A549 (cell line): ENCODE measurements around the gene TBX1. TPM values are rescaled to one million over a fixed set of nuclear protein-coding genes. Genes with fewer than 3 reads are reported as not detected.

Experiments used
- ATAC-seq, 2 experiments: fragments of 200-7000 bp in 1 of 2; fragments of >200 bp in 1 of 2; cut with Nextera tagmentation in 1 of 2; cut with Tn5 transposase in 1 of 2; 3 replicates each; pipeline versions ENCODE4 v1.8.0 to v1.9.1; 2018 to 2020; ENCODE audit warnings: mild to moderate bottlenecking in 1 of 2, moderate library complexity in 1 of 2
- CTCF ChIA-PET: fragments of 300-600 bp; sonication (Branson Sonifier 250); formaldehyde crosslinking; extraction: SDS; loops from one replicate; lab custom pipeline; 2021; ENCODE audit warnings: antibody characterized with exemption, inconsistent platforms; lab: Yijun Ruan, JAX
- POLR2A ChIA-PET: fragments of 350-600 bp; formaldehyde crosslinking; extraction: SDS; loops from one replicate; lab custom pipeline; 2021; ENCODE audit warnings: antibody characterized with exemption, inconsistent platforms; lab: Yijun Ruan, JAX
- DNase-seq, 2 experiments: peaks; one replicate each; pipeline versions ENCODE4 v3.0.0 to v3.0.0-alpha.2; 2011 to 2016; ENCODE audit warnings: low read depth in 1 of 2, low spot score in 1 of 2
- FAIRE-seq: peaks from 2 replicates; lab custom pipeline; 2011; peaks lifted over from hg19 to GRCh38; lab: Jason Lieb, UNC
- H3K27ac ChIP-seq, 2 experiments: fragments of >200 bp; sonication (Bioruptor Twin); formaldehyde crosslinking; 3 replicates each; pipeline ENCODE4 v1.5.1; 2016 to 2017
- H3K4me1 ChIP-seq: fragments of >200 bp; sonication (Bioruptor Twin); formaldehyde crosslinking; 3 replicates; pipeline ENCODE4 v1.6.1; 2016
- H3K4me2 ChIP-seq: fragments of >200 bp; sonication (Bioruptor Twin); formaldehyde crosslinking; 3 replicates; pipeline ENCODE4 v1.6.1; 2016
- H3K4me3 ChIP-seq: fragments of >200 bp; sonication (Bioruptor Twin); formaldehyde crosslinking; 3 replicates; pipeline ENCODE4 v1.5.1; 2016
- H3K9me3 ChIP-seq: fragments of >200 bp; sonication (Bioruptor Twin); formaldehyde crosslinking; 3 replicates; pipeline ENCODE4 v1.6.1; 2016
- CBX2 ChIP-seq: fragments of 200-600 bp; sonication (generic); IDR thresholded peaks from 2 replicates; pipeline ENCODE4 v1.6.1; 2016; ENCODE audit warnings: low read depth, mild to moderate bottlenecking, borderline replicate concordance
- CBX8 ChIP-seq: fragments of 200-600 bp; sonication (generic); IDR thresholded peaks from 2 replicates; pipeline ENCODE4 v1.6.1; 2016
- CEBPB ChIP-seq, 2 experiments: fragments of >200 bp in 1 of 2; sonication (Bioruptor Twin) in 1 of 2; formaldehyde crosslinking in 1 of 2; IDR thresholded peaks; 2 replicates each; pipeline ENCODE4 v1.6.1; 2012 to 2016
- CHD4 ChIP-seq: fragments of 200-600 bp; sonication (generic); IDR thresholded peaks from 2 replicates; pipeline ENCODE4 v1.6.1; 2016; ENCODE audit warnings: antibody characterized with exemption, mild to moderate bottlenecking, borderline replicate concordance
- EP300 ChIP-seq, 2 experiments: fragments of >200 bp; sonication (Bioruptor Twin); formaldehyde crosslinking; IDR thresholded peaks; 2 replicates in 1 of 2; 3 replicates in 1 of 2; pipeline ENCODE4 v1.6.1; 2016 to 2017
- ESRRA ChIP-seq: fragments of 150-350 bp; IDR thresholded peaks from 2 replicates; pipeline ENCODE4 v1.6.1; 2014; ENCODE audit warnings: mild to moderate bottlenecking, low read length, borderline replicate concordance
- FOXS1 ChIP-seq: fragments of 250-450 bp; sonication (Bioruptor Pico); IDR thresholded peaks from 2 replicates; pipeline ENCODE4 v1.5.0; 2020; ENCODE audit warnings: mild to moderate bottlenecking, moderate library complexity
- GATA3 ChIP-seq: IDR thresholded peaks from 2 replicates; pipeline ENCODE4 v1.6.1; 2012; ENCODE audit warnings: borderline replicate concordance
- HEYL ChIP-seq: fragments of 250-450 bp; sonication (Bioruptor Pico); IDR thresholded peaks from 2 replicates; pipeline ENCODE4 v1.8.0; 2021; ENCODE audit warnings: mild to moderate bottlenecking, moderate library complexity
- HOXB13 ChIP-seq: fragments of 250-450 bp; sonication (Bioruptor Pico); IDR thresholded peaks from 2 replicates; pipeline ENCODE4 v1.5.0; 2020; ENCODE audit warnings: low read depth, mild to moderate bottlenecking, moderate library complexity
- NFE2L2 ChIP-seq: fragments of 150-350 bp; conservative IDR thresholded peaks from 2 replicates; pipeline ENCODE4 v1.6.1; 2014; ENCODE audit warnings: low read length
- NR3C1 ChIP-seq: fragments of >200 bp; sonication (Bioruptor Twin); formaldehyde crosslinking; IDR thresholded peaks from 3 replicates; pipeline ENCODE4 v1.6.1; 2017
- POLR2AphosphoS2 ChIP-seq: conservative IDR thresholded peaks from 2 replicates; pipeline ENCODE4 v1.6.1; 2012; ENCODE audit warnings: low read length, improper control_type of control experiment, inconsistent platforms
- RAD21 ChIP-seq, 2 experiments: fragments of >200 bp in 1 of 2; sonication (Bioruptor Twin) in 1 of 2; formaldehyde crosslinking in 1 of 2; IDR thresholded peaks in 1 of 2; conservative IDR thresholded peaks in 1 of 2; 2 replicates in 1 of 2; 3 replicates in 1 of 2; pipeline ENCODE4 v1.6.1; 2012 to 2018; ENCODE audit warnings: inconsistent platforms in 1 of 2
- RCOR1 ChIP-seq: fragments of 150-350 bp; IDR thresholded peaks from 2 replicates; pipeline ENCODE4 v1.6.1; 2014; ENCODE audit warnings: antibody characterized with exemption, low read length, low read depth
- ZFP36 ChIP-seq: fragments of 450-650 bp; IDR thresholded peaks from 2 replicates; pipeline ENCODE4 v1.6.1; 2014; ENCODE audit warnings: borderline replicate concordance; ENCODE audit not compliant: partially characterized antibody
- WGBS: methylation state at CpG from one replicate; pipeline ENCODE4 v1.1.6; 2017; ENCODE audit errors: missing lambda C conversion rate; 5-methylcytosine and 5-hydroxymethylcytosine counted together
- polyA plus RNA-seq, 4 experiments: library from polyadenylated mRNA; depleted of rRNA in 3 of 4; stranded (reverse); fragments of >200 nt; fragmentation: RNase III in 1 of 4; extraction: RNeasy Plus Mini Kit Qiagen cat#74134 plus additional on column Dnase treatment in 1 of 4; gene quantifications; 2 replicates in 3 of 4; 3 replicates in 1 of 4; pipeline ENCODE4 v1.2.3, GENCODE V29; 2011 to 2017
- TF ChIP-seq, protein P1 (sequence below): fragments of 200-600 bp; sonication (generic); IDR thresholded peaks from 2 replicates; pipeline ENCODE4 v1.6.1; 2016; ENCODE audit warnings: antibody characterized with exemption, mild to moderate bottlenecking, moderate library complexity
- TF ChIP-seq, protein P2 (sequence below): fragments of 250-450 bp; sonication (Bioruptor Pico); IDR thresholded peaks from 2 replicates; pipeline ENCODE4 v1.5.0; 2021; ENCODE audit warnings: mild to moderate bottlenecking, moderate library complexity, borderline replicate concordance
- TF ChIP-seq, protein P3 (sequence below): fragments of >200 bp; sonication (Bioruptor Twin); formaldehyde crosslinking; IDR thresholded peaks from 3 replicates; pipeline ENCODE4 v1.6.1; 2016
- TF ChIP-seq, protein P4 (sequence below): fragments of 150-350 bp; IDR thresholded peaks from 2 replicates; pipeline ENCODE4 v1.6.1; 2014; ENCODE audit warnings: low read depth, mild to moderate bottlenecking, low read length

TBX1 gene
- polyA plus RNA-seq, 2 of the 4 experiments (the other 2 are of a cell fraction): 0.30 to 2.8 TPM

DNA sequence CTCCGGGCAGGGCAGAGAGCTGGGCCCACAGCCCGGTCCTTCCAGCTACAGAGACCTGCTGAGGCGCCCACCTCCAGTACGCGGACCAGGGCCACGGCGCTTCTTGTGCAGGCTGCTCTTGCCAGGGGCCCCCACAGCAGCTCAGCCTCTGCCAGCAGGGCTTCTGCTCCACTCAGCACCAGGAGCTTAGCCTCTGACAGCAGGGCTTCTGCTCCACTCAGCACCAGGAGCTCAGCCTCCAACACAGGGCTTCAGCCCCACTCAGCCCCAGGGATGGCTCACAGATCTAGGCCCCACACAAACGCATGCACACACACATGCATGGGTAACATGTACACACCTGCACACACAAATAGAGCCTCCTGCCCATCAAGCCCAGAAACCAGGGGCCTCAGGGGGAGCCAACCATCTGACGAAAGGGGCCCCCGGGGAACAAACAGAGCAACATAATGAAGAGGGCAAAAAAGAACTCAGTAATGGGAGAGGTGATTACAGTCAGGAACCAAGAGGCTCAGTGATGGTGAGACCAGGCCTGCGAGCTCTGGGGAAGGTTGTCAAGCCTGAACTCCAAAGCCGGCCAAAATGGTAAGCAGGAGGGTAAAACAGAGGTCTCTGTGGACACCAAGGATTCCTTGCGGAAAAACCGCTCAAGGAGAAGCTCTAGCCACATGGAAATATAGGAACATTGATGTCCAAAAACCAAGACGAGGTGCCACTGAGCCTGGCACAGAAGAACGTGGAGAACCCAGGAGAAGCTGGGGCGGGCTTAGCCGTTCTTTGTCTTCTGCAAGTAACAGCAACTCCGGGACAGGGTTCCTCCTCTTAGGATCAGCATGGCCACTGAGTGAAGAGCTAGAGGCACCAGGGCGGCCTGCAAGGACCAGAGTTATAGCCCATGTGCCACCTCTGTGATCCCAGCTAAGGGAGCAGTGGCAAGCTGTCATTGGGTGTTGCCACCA is 47.6 kb downstream of the TBX1 start:
- H3K27ac ChIP-seq: no peak overlapping the region
- no peak overlapping the region for H3K4me3 ChIP-seq
- no peak for FAIRE-seq
- no peak for DNase-seq
- ChIA-PET POLR2A (no interaction called here), CTCF (interaction anchor here (0.8 to 3.5 kb wide), 4 partner anchors 12 to 107 kb away, joined by 3 to 11 read pairs (median 3); no protein-coding TSS in a partner anchor)
- TF ChIP-seq, protein P1, sequence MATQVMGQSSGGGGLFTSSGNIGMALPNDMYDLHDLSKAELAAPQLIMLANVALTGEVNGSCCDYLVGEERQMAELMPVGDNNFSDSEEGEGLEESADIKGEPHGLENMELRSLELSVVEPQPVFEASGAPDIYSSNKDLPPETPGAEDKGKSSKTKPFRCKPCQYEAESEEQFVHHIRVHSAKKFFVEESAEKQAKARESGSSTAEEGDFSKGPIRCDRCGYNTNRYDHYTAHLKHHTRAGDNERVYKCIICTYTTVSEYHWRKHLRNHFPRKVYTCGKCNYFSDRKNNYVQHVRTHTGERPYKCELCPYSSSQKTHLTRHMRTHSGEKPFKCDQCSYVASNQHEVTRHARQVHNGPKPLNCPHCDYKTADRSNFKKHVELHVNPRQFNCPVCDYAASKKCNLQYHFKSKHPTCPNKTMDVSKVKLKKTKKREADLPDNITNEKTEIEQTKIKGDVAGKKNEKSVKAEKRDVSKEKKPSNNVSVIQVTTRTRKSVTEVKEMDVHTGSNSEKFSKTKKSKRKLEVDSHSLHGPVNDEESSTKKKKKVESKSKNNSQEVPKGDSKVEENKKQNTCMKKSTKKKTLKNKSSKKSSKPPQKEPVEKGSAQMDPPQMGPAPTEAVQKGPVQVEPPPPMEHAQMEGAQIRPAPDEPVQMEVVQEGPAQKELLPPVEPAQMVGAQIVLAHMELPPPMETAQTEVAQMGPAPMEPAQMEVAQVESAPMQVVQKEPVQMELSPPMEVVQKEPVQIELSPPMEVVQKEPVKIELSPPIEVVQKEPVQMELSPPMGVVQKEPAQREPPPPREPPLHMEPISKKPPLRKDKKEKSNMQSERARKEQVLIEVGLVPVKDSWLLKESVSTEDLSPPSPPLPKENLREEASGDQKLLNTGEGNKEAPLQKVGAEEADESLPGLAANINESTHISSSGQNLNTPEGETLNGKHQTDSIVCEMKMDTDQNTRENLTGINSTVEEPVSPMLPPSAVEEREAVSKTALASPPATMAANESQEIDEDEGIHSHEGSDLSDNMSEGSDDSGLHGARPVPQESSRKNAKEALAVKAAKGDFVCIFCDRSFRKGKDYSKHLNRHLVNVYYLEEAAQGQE: no peak
- TF ChIP-seq CBX8 (no peak), HOXB13 (CRISPR knock-in tag) (no peak), CHD4 (no peak), CBX2 (no peak), ZFP36 (no peak), ESRRA (no peak), RAD21 (conservative IDR thresholded peaks at IDR 0.05 in 1 of 2, IDR thresholded peaks at IDR 0.05 in 1 of 2) (no peak), FOXS1 (CRISPR knock-in tag) (no peak), EP300 (IDR thresholded peaks at IDR 0.05) (no peak), CEBPB (IDR thresholded peaks at IDR 0.05) (no peak), POLR2AphosphoS2 (no peak), HEYL (CRISPR knock-in tag) (no peak), NR3C1 (no peak), NFE2L2 (no peak), GATA3 (no peak), RCOR1 (no peak)
- TF ChIP-seq, protein P2, sequence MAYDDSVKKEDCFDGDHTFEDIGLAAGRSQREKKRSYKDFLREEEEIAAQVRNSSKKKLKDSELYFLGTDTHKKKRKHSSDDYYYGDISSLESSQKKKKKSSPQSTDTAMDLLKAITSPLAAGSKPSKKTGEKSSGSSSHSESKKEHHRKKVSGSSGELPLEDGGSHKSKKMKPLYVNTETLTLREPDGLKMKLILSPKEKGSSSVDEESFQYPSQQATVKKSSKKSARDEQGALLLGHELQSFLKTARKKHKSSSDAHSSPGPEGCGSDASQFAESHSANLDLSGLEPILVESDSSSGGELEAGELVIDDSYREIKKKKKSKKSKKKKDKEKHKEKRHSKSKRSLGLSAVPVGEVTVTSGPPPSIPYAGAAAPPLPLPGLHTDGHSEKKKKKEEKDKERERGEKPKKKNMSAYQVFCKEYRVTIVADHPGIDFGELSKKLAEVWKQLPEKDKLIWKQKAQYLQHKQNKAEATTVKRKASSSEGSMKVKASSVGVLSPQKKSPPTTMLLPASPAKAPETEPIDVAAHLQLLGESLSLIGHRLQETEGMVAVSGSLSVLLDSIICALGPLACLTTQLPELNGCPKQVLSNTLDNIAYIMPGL: no peak
- TF ChIP-seq, protein P3, sequence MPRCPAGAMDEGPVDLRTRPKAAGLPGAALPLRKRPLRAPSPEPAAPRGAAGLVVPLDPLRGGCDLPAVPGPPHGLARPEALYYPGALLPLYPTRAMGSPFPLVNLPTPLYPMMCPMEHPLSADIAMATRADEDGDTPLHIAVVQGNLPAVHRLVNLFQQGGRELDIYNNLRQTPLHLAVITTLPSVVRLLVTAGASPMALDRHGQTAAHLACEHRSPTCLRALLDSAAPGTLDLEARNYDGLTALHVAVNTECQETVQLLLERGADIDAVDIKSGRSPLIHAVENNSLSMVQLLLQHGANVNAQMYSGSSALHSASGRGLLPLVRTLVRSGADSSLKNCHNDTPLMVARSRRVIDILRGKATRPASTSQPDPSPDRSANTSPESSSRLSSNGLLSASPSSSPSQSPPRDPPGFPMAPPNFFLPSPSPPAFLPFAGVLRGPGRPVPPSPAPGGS: no peak
- TF ChIP-seq, protein P4, sequence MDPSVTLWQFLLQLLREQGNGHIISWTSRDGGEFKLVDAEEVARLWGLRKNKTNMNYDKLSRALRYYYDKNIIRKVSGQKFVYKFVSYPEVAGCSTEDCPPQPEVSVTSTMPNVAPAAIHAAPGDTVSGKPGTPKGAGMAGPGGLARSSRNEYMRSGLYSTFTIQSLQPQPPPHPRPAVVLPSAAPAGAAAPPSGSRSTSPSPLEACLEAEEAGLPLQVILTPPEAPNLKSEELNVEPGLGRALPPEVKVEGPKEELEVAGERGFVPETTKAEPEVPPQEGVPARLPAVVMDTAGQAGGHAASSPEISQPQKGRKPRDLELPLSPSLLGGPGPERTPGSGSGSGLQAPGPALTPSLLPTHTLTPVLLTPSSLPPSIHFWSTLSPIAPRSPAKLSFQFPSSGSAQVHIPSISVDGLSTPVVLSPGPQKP: no peak
- WGBS: 94% methylated on average over 12 of the region's 20 CpGs
- no peaks in the 10 kb centered on the region for H3K9me3 ChIP-seq
- ATAC-seq: no peak
- peaks cover 15% of the 10 kb centered on the region for H3K4me1 ChIP-seq
- no peak overlapping the region for H3K4me2 ChIP-seq
